ENCODE measurements around the gene MYPOP.
A peak's percentile ranks its signal among the peaks of the same experiment; 100 is the strongest.

The MYPOP gene

DNA sequence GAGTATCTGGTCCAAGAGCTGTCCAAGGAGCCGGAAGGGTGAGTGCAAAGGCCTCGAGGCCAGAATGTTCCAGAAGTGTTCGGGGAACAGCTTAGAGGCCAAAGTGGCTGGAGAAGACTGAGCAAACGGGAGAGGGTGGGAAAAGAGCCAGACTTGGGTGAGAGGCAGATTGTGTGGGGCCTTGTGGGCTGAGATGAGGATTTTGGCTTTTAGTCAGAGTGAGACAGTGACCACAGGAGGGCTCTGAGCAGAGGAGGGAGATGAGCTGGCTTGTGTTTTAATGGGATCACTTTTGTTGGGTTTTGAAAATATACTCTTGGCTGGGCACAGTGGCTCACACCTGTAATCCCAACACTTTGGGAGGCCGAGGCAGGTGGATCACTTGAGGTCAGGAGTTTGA lies 6.5 kb upstream of the MYPOP start:
- TF ChIP-seq, protein P1, sequence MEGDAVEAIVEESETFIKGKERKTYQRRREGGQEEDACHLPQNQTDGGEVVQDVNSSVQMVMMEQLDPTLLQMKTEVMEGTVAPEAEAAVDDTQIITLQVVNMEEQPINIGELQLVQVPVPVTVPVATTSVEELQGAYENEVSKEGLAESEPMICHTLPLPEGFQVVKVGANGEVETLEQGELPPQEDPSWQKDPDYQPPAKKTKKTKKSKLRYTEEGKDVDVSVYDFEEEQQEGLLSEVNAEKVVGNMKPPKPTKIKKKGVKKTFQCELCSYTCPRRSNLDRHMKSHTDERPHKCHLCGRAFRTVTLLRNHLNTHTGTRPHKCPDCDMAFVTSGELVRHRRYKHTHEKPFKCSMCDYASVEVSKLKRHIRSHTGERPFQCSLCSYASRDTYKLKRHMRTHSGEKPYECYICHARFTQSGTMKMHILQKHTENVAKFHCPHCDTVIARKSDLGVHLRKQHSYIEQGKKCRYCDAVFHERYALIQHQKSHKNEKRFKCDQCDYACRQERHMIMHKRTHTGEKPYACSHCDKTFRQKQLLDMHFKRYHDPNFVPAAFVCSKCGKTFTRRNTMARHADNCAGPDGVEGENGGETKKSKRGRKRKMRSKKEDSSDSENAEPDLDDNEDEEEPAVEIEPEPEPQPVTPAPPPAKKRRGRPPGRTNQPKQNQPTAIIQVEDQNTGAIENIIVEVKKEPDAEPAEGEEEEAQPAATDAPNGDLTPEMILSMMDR (conservative IDR thresholded peaks at IDR 0.05; ENCODE audit: low read depth, low read length) = no peak
- DNase-seq (ENCODE audit: low read depth) = no peak
- H3K4me3 ChIP-seq (ENCODE audit: low read length) = no peak overlapping the region

DNA sequence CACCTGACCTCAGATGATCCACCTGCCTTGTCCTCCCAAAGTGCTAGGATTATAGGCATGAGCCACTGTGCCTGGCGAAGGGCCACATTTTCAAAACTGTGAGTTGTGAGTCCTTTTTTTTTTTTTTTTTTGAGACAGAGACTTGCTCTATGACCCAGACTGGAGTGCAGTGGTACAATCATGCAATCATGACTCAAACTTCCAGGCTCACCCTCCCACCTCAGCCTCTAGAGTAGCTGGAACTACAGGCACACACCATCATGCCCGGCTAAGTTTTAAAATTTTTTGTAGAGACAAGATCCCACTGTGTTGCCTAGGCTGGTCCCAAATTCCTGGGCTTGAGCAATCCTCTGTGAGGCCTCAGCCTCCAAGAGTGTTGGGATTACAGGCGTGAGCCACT lies 3.8 kb upstream of the MYPOP start:
- DNase-seq (ENCODE audit: low read depth) = no peak
- no peak overlapping the region for H3K4me3 ChIP-seq (ENCODE audit: low read length)
- TF ChIP-seq, protein P1 (conservative IDR thresholded peaks at IDR 0.05; ENCODE audit: low read depth, low read length) = no peak

DNA sequence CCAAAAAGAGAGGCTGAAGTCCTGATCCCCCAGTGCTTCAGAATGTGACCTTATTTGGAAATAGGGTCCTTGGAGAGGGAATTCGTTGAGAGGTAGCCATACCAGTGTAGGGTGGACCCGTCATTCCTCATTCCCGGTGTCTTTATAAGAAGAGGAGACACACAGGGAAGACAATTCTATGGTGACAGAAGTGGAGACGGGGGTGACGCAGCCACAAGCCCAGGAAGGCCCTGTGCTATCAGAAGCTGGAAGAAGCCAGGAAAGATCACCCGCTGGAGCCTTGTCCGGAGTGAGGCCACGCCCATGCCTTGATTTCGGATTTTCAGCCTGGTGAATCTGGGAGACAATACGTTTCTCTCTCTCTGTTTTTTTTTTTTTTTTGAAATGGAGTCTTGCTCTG lies 2.6 kb upstream of the MYPOP start:
- no peak for DNase-seq (ENCODE audit: low read depth)
- TF ChIP-seq, protein P1 (conservative IDR thresholded peaks at IDR 0.05; ENCODE audit: low read depth, low read length) = no peak
- H3K4me3 ChIP-seq (ENCODE audit: low read length) = no peak overlapping the region

DNA sequence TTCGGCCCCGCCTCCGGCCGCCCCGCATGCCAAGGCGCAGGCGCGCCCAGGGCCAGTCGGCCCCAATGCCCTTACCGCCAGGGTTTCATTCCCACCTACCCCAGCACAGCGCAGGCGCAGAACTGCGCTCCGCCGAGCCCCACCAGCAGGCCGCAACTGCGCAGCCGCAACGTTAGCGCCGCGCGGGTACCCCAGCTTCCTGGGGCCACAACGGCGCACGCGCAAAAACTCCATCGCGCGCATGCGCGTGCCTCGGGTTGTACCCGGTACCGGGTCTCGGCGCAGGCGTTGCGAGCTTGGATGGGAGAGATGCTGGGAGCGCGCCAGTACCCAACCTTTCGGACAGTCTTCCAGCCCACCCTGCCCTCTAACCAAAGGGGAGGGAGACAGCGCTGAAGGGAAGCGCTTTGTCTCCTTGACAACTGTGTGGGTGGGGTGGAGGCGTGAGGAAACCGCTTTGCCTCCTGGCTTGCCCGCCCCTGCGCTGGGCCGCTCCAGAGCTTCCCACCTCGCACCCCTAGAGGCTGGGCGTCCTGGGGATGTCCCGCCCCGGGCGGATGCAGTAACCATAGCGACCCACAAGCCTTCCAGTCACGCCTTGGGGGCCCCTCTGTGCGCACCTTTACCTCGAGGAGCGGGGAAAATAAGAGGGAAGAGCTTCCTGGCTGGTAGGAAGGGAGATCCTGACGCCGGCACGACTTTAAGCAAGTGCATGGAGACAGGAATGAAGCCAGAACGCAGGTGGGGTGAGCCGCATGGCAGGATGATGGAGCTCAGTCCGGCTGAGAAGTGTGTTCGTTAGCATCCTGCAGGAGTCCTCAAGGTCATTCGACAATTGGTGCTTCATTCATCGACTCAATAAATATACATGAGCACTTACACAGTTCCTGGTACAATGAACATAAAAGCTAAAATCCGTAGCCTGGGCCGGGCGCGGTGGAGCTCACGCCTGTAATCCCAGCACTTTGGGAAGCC lies 525 bp upstream of the MYPOP start:
- TF ChIP-seq, protein P1 (conservative IDR thresholded peaks at IDR 0.05; ENCODE audit: low read depth, low read length) = no peak

DNA sequence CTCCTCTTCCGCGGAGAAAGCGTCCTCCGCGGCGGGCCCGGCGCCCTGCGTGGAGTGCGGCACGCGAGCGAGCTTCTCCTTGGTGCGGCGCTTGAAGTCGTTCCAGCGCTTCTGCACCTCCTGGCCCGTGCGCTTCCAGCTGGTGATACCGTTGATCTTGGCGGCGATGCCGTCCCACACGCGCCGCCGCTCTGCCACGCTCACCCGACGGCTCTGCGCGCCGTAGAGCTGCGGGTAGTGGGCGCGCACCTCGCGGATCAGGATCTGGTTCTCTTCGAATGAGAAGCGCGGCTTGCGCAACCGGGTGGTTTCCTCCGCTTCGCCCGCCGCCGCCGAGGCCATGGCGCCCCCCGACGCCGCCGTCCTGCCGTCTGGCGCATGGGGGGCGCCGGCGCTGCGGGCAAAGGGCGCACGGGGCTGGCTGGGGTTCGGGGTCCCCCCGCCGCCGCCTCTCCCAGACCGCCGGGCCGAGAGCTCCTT lies 941 bp downstream of the MYPOP start:
- H3K4me3 ChIP-seq (ENCODE audit: low read length) = peak overlapping the region; percentile 37
- DNase-seq (ENCODE audit: low read depth) = no peak
- TF ChIP-seq, protein P1 (conservative IDR thresholded peaks at IDR 0.05; ENCODE audit: low read depth, low read length) = no peak

More for the DNA sequence above, 525 bp upstream of the MYPOP start:
- peak overlapping the region; percentile 83 for H3K4me3 ChIP-seq (ENCODE audit: low read length)
- DNase-seq (ENCODE audit: low read depth) = peak; percentile 76

DNA sequence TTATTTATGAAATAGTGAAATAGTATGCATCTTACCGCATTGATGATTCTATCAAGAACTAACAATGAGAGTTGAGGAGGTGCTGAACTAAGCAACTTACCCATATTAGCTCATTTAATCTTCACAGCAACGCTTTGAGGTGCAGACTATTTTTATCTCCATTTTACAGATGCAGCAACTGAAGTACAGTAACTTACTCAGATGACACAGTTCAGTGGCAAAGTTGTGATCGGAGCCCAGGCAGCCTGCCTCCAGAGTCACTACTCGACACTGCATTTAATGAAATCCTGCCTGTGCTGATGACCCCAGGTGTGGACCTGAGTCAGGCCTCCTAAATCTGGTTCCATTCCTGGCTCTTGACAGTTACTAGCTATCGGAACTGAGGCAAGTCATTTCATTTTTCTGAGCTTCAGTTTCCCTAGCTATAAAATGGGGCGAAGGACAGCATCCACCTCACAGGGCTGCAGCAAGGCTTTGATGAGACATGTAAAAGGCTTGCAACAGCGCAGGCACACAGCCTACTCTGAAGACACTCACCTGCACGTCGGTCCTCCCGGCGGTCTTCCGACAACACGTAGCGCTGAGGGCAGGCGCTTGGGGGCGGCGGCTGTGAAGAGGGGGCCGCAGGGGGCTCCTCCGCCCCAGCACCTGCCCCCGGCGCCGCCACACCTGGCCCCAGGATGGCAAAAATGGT lies 1.5 kb downstream of the MYPOP start:
- DNase-seq (ENCODE audit: low read depth) = no peak
- TF ChIP-seq, protein P1 (conservative IDR thresholded peaks at IDR 0.05; ENCODE audit: low read depth, low read length) = no peak

More for the DNA sequence above, 1.5 kb downstream of the MYPOP start:
- H3K4me3 ChIP-seq (ENCODE audit: low read length) = peak overlapping the region; percentile 37

Measured in retinal pigment epithelial cell (primary cell).